Activated effector memory CD4-positive, alpha-beta T cell treated with anti-CD3 and anti-CD28 coated beads, Interleukin-2, amount 50 U/mL, for 16 hours (primary cell): ENCODE measurements around the gene RAPH1.

ENCODE experiments used
- DNase-seq: peaks from one replicate; pipeline ENCODE4 v3.0.0-alpha.2; 2020

Gene RAPH1

DNA sequence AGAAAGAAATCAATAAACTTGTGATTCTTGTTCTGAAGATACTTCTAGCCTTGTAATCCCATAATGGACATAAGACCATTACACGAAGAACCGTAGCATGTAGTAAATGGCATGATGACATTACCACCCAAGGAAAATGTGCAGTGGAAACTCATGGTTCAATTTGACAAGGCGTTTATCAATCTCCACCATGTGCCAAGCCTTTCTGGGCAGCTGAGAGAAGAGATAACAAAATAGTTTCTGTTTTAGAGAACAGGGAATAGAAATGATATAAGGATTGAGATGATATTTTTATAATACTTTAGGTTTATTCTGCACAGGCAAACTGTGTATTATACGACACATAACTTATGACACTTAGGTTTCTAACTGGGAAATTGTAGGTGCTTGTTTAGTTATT, 187.7 kb downstream of the RAPH1 start:
- no peak for DNase-seq

DNA sequence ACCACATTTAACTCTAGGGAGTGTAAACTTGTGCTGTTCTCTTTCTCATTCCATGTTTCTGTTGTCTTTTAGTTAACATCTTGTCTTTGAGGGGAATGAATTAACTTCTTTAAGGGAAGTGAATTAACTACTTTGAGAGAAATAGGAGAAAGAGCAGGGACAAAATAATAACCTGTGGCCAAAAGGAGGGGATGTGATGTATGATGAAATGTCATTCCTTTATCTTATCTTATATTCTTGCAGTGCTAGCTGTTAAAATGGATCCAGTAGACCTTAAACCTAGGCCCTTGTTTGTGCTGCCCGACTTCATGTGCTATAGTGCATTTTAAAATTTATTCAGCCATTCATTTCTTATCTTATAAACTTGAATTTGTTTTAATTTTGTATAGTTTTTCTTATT, 188.5 kb downstream of the RAPH1 start:
- DNase-seq: no peak

- DNase-seq: no peak
Observed at GRCh38 chr2:203344667-203345066, 190.4 kb downstream of the RAPH1 start.
